Measurements from ENCODE around the gene MYL2. TPM values are rescaled to one million over a fixed set of nuclear protein-coding genes. Genes with fewer than 3 reads are reported as not detected.

The MYL2 gene
- total and polyA plus RNA-seq, 2 experiments from 2014 or later, result not detected

DNA sequence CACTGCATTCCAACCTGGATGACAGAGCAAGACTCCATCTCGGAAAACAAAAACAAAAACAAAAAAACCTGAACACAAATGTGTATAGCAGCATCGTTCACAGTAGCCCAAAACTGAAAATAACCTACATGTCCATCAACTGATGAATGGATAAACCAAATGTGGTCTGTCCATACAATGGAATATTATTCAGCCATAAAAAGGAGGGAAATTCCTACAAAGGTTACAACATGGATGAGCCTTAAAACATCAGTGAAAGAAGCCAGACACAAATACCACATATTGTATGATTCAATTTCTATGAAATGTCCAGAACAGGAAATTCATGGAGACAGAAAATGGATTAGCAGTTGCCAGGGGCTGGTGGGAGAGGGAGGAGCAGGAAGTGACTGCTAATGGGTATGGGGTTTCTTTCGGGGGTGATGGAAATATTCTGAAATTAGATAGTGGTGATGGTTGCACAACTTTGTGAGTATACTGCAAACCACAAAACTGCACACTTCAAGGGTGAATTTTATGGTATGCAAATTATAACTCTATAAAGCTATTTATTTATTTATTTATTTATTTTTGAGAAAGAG lies 4.0 kb downstream of the MYL2 start:
- 40 to 50% methylated on average over 3 of the region's 3 CpGs for WGBS, 2 experiments (ENCODE audit: low coverage in 1 of 2, low lambda C conversion rate in 2 of 2, missing lambda C conversion rate in 2 of 2)
- TF ChIP-seq EZH2phosphoT487 (IDR thresholded peaks at IDR 0.05; ENCODE audit: insufficient read depth, low read depth) (no peak), EZH2 (IDR thresholded peaks at IDR 0.05; ENCODE audit: insufficient read depth, poor library complexity, severe bottlenecking) (no peak)
- no peak overlapping the region for H3K4me2 ChIP-seq (ENCODE audit: unreplicated experiment)

DNA sequence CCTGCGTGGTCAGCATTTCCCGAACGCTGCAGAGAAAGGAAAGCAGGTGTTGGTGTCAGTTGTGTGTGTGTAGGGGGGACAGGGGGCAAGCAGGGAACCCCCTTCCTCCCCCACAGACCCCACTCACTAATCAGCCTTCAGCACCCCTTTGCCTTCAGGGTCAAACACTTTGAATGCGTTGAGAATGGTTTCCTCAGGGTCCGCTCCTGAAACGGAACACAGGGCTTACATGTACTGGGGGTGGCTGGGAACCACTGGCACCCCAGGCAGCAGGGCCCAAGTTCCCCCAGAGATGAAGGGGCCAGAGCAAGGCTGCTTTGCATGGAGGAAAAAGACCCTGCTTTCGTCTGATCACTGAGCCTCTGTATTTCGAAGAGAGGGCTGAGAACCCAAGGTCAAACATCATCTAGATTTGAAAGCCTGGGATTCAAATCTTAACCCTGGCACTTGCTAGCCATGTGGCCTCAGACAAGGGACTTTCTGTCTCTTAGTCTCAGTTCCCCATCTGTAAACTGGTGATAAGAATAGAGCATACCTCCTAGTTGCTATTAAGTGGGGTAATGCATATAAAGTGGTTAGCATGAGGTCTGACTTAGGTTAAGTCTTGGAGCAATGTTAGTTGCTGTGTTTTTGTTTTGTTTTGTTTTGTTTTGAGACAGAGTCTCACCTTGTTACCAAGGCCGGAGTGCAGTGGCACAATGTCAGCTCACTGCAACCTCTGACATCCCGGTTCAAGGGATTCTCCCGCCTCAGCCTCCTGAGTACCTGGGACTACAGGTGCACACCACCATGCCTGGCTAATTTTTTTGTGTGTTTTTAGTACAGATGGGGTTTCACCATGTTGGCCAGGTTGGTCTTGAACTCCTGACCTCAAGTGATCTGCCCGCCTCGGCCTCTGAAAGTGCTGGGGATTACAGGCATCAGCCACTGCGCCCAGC lies 7.0 kb downstream of the MYL2 start:
- no peak overlapping the region for H3K4me2 ChIP-seq (ENCODE audit: unreplicated experiment)
- no peaks in the 10 kb centered on the region for H3K79me2 ChIP-seq (ENCODE audit: insufficient read depth)
- DNase-seq, result no peak
- no peak overlapping the region for H3K27ac ChIP-seq
- H3K9ac ChIP-seq, result no peak overlapping the region
- peaks cover 16% of the 10 kb centered on the region; the same call in 1 of the 2 replicates for H3K27me3 ChIP-seq (replicated peaks; ENCODE audit: insufficient read depth)
- no peaks in the 10 kb centered on the region for H4K20me1 ChIP-seq (ENCODE audit: insufficient read depth)
- peaks cover 6% of the 10 kb centered on the region for H3K4me1 ChIP-seq (ENCODE audit: insufficient read depth)
- H2AFZ ChIP-seq, result no peak overlapping the region
- H3K9me2 ChIP-seq (ENCODE audit: insufficient read depth), result no peaks in the 10 kb centered on the region
- no peaks in the 10 kb centered on the region for H3F3A ChIP-seq (ENCODE audit: insufficient read depth)
- H3K36me3 ChIP-seq (ENCODE audit: low read depth), result no peaks in the 10 kb centered on the region
- TF ChIP-seq EZH2phosphoT487 (IDR thresholded peaks at IDR 0.05; ENCODE audit: insufficient read depth, low read depth) (no peak), EZH2 (IDR thresholded peaks at IDR 0.05; ENCODE audit: insufficient read depth, poor library complexity, severe bottlenecking) (no peak)
- H3K9me3 ChIP-seq (ENCODE audit: low read depth), result no peaks in the 10 kb centered on the region
- WGBS, 2 experiments (ENCODE audit: low coverage in 1 of 2, low lambda C conversion rate in 2 of 2, missing lambda C conversion rate in 2 of 2), result 61 to 63% methylated on average over 14 of the region's 14 CpGs
- in situ Hi-C loops (cut with MboI), result no loop called here
- no peak overlapping the region for H3K4me3 ChIP-seq

More for the DNA sequence above, 4.0 kb downstream of the MYL2 start:
- Histone ChIP-seq H3K9ac (no peak overlapping the region), H3F3A (ENCODE audit: insufficient read depth) (no peaks in the 10 kb centered on the region), H3K4me1 (ENCODE audit: insufficient read depth) (peaks cover 6% of the 10 kb centered on the region), H3K9me2 (ENCODE audit: insufficient read depth) (no peaks in the 10 kb centered on the region), H3K4me3 (no peak overlapping the region), H3K9me3 (ENCODE audit: low read depth) (no peaks in the 10 kb centered on the region), H3K79me2 (ENCODE audit: insufficient read depth) (no peaks in the 10 kb centered on the region), H4K20me1 (ENCODE audit: insufficient read depth) (no peaks in the 10 kb centered on the region), H3K36me3 (ENCODE audit: low read depth) (no peaks in the 10 kb centered on the region), H3K27me3 (replicated peaks; ENCODE audit: insufficient read depth) (peaks cover 6% of the 10 kb centered on the region; the same call in 1 of the 2 replicates), H2AFZ (no peak overlapping the region), H3K27ac (no peak overlapping the region)
- in situ Hi-C loops (cut with MboI), result no loop called here
- DNase-seq, result no peak

DNA sequence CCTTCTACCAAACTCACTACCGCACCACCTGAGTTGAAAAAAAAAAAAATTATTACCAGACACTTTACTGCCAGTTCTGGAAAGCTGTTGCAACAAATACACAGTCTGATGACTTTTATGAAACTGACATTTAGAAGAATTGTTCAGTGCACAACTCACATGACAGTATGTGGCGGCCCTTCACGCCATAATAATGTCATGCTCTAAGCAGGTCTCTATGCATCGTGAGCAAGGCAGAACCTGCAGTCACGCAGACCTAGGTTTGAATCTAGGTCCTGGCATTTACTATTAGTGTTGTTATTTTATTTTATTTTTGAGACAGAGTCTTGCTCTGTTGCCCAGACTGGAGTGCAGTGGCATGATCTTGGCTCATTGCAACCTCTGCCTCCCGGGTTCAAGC lies 8.1 kb downstream of the MYL2 start:
- Histone ChIP-seq H3K9me3 (ENCODE audit: low read depth) (no peaks in the 10 kb centered on the region), H3K4me1 (ENCODE audit: insufficient read depth) (peaks cover 4% of the 10 kb centered on the region), H3K9ac (no peak overlapping the region), H3K27ac (no peak overlapping the region), H3K4me3 (no peak overlapping the region), H4K20me1 (ENCODE audit: insufficient read depth) (no peaks in the 10 kb centered on the region), H2AFZ (no peak overlapping the region), H3K27me3 (replicated peaks; ENCODE audit: insufficient read depth) (peaks cover 16% of the 10 kb centered on the region; the same call in 1 of the 2 replicates), H3K4me2 (ENCODE audit: unreplicated experiment) (no peak overlapping the region), H3K79me2 (ENCODE audit: insufficient read depth) (no peaks in the 10 kb centered on the region), H3F3A (ENCODE audit: insufficient read depth) (no peaks in the 10 kb centered on the region), H3K36me3 (ENCODE audit: low read depth) (no peaks in the 10 kb centered on the region), H3K9me2 (ENCODE audit: insufficient read depth) (no peaks in the 10 kb centered on the region)
- TF ChIP-seq EZH2phosphoT487 (IDR thresholded peaks at IDR 0.05; ENCODE audit: insufficient read depth, low read depth), result no peak
- TF ChIP-seq EZH2 (IDR thresholded peaks at IDR 0.05; ENCODE audit: insufficient read depth, poor library complexity, severe bottlenecking), result no peak
- in situ Hi-C loops (cut with MboI), result no loop called here
- DNase-seq, result no peak
- WGBS, 2 experiments (ENCODE audit: low coverage in 1 of 2, low lambda C conversion rate in 2 of 2, missing lambda C conversion rate in 2 of 2), result 71 to 76% methylated on average over 6 of the region's 6 CpGs

DNA sequence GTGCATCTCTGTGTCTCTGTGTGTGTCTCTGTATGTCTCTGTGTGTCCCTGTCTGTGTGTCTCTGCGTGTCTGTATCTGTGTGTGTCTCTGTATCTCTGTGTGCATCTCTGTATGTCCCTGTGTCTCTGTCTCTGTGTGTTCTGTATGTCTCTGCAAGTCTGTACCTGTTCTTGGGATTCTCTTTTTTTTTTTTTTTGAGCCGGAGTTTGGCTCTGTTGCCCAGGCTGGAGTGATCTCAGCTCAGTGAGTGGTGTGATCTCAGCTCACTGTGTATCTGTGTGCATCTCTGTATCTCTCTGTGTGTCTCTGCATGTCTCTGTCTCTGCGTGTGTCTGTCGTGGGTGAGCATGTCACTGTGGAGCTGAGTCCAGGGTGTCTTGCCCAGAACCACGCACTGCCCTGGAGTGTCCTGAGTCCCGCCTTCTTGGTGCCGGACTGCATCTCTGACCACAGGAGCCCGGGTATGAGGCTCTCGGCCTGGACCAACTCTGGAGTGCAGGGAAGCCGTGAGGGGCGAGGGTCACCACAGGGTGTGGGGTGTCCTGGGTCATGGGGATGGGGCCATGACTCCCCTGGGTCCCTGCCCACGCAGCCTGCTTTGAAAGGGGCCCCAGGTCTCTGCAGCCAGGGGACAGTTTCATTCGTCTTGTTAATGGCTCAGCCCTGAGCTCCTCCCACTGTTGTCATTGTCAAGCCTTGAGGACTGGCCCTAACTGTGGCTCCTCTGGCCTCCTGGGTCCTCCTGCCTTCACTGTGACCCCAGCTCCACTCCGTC lies 11.8 kb downstream of the MYL2 start:
- no peak for DNase-seq
- Histone ChIP-seq H2AFZ (no peak overlapping the region), H3K4me2 (ENCODE audit: unreplicated experiment) (no peak overlapping the region)

More for the DNA sequence above, 11.8 kb downstream of the MYL2 start:
- no peak overlapping the region for H3K4me3 ChIP-seq
- H3K27me3 ChIP-seq (replicated peaks; ENCODE audit: insufficient read depth), result peaks cover 9% of the 10 kb centered on the region; the same call in 1 of the 2 replicates
- WGBS, 2 experiments (ENCODE audit: low coverage in 1 of 2, low lambda C conversion rate in 2 of 2, missing lambda C conversion rate in 2 of 2), result 53 to 61% methylated on average over 14 of the region's 14 CpGs
- H3K4me1 ChIP-seq (ENCODE audit: insufficient read depth), result no peaks in the 10 kb centered on the region
- TF ChIP-seq EZH2 (IDR thresholded peaks at IDR 0.05; ENCODE audit: insufficient read depth, poor library complexity, severe bottlenecking), result no peak
- TF ChIP-seq EZH2phosphoT487 (IDR thresholded peaks at IDR 0.05; ENCODE audit: insufficient read depth, low read depth), result no peak
- H3K9ac ChIP-seq, result no peak overlapping the region
- H3F3A ChIP-seq (ENCODE audit: insufficient read depth), result no peaks in the 10 kb centered on the region
- in situ Hi-C loops (cut with MboI), result no loop called here
- H3K79me2 ChIP-seq (ENCODE audit: insufficient read depth), result no peaks in the 10 kb centered on the region
- no peak overlapping the region for H3K27ac ChIP-seq
- no peaks in the 10 kb centered on the region for H3K9me3 ChIP-seq (ENCODE audit: low read depth)
- no peaks in the 10 kb centered on the region for H4K20me1 ChIP-seq (ENCODE audit: insufficient read depth)
- H3K36me3 ChIP-seq (ENCODE audit: low read depth), result no peaks in the 10 kb centered on the region
- no peaks in the 10 kb centered on the region for H3K9me2 ChIP-seq (ENCODE audit: insufficient read depth)
